ENCODE measurements around the gene INPP4B.

DNA sequence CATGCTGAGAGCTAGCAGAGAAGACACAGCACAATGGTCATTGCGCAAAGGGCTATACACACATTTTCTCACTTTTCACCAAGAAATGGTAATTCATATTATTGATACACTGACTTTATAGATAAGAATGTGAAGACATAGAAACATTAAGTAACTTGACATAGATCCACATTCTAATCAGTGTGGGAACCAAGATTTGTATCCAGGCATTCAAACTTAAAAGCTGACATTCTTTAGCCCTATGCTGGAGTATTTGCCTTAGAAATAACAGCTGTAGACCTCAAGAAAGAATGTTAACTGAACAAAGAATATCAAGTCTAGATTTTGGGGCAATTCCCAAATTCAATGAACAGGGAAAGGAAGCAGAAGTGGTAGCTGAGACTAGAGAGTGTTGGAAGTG is 824.9 kb downstream of the INPP4B start:
- TF ChIP-seq EZH2 (IDR thresholded peaks at IDR 0.05; ENCODE audit: insufficient read depth, poor library complexity, severe bottlenecking) (no peak), EZH2phosphoT487 (IDR thresholded peaks at IDR 0.05; ENCODE audit: insufficient read depth, low read depth) (no peak)

Measured in GM23248 (cell line).